Neuronal stem cell (in vitro differentiated cells): ENCODE data around the gene ALKBH8.

ENCODE experiments used
- DNase-seq: peaks from one replicate; pipeline ENCODE4 v3.0.0-alpha.2; 2013; ENCODE audit warnings: low spot score
- H2AFZ ChIP-seq: one replicate; pipeline ENCODE4 v1.6.1; 2013; ENCODE audit warnings: mild to moderate bottlenecking, low read length, inconsistent platforms
- H2AK5ac ChIP-seq: 2 replicates; pipeline ENCODE4 v1.6.1; 2013; ENCODE audit warnings: low read depth, mild to moderate bottlenecking, inconsistent platforms, low read length, moderate library complexity, mixed read lengths
- H2BK120ac ChIP-seq: 2 replicates; pipeline ENCODE4 v1.6.1; 2013; ENCODE audit warnings: low read depth, mild to moderate bottlenecking, inconsistent platforms, low read length, moderate library complexity, mixed read lengths
- H2BK12ac ChIP-seq: one replicate; pipeline ENCODE4 v1.6.1; 2013; ENCODE audit warnings: low read length, inconsistent platforms
- H2BK15ac ChIP-seq: 2 replicates; pipeline ENCODE4 v1.6.1; 2013; ENCODE audit warnings: mild to moderate bottlenecking, low read length, inconsistent platforms, mixed read lengths
- H2BK5ac ChIP-seq: one replicate; pipeline ENCODE4 v1.6.1; 2013; ENCODE audit warnings: inconsistent platforms, mild to moderate bottlenecking, low read length, moderate library complexity
- H3K14ac ChIP-seq: one replicate; pipeline ENCODE4 v1.6.1; 2013; ENCODE audit warnings: low read length, inconsistent platforms
- H3K18ac ChIP-seq: 2 replicates; pipeline ENCODE4 v1.6.1; 2013; ENCODE audit warnings: low read length, inconsistent platforms
- H3K23ac ChIP-seq: 2 replicates; pipeline ENCODE4 v1.6.1; 2013; ENCODE audit warnings: low read depth, mild to moderate bottlenecking, mixed read lengths, low read length, inconsistent platforms; ENCODE audit not compliant: poor library complexity
- H3K27ac ChIP-seq: replicated peaks from 3 replicates; pipeline ENCODE4 v1.5.1; 2013; ENCODE audit warnings: low read length, inconsistent platforms
- H3K27me3 ChIP-seq, 3 experiments: 2 replicates each; pipeline ENCODE4 v1.6.1; 2013; ENCODE audit warnings: low read length in 3 of 3, mild to moderate bottlenecking in 2 of 3, inconsistent platforms in 1 of 3, low read depth in 1 of 3, mixed read lengths in 1 of 3, moderate library complexity in 1 of 3; ENCODE audit not compliant: control insufficient read depth in 3 of 3, insufficient read depth in 3 of 3
- H3K36me3 ChIP-seq, 2 donors: replicated peaks in 1 of 2; 2 replicates each; pipeline ENCODE4 v1.6.1; 2013; ENCODE audit warnings: low read length in 2 of 2; ENCODE audit not compliant: control insufficient read depth in 2 of 2, insufficient read depth in 2 of 2
- H3K4ac ChIP-seq: 2 replicates; pipeline ENCODE4 v1.6.1; 2013; ENCODE audit warnings: inconsistent platforms, mild to moderate bottlenecking, low read length, moderate library complexity
- H3K4me1 ChIP-seq, 2 donors: 1 replicate in 1 of 2; 2 replicates in 1 of 2; pipeline ENCODE4 v1.6.1; 2013; ENCODE audit warnings: low read length in 2 of 2, low read depth in 1 of 2; ENCODE audit not compliant: control insufficient read depth in 2 of 2, insufficient read depth in 1 of 2
- H3K4me2 ChIP-seq: one replicate; pipeline ENCODE4 v1.6.1; 2013; ENCODE audit warnings: mild to moderate bottlenecking, low read length, inconsistent platforms; ENCODE audit not compliant: insufficient read depth, poor library complexity, severe bottlenecking
- H3K4me3 ChIP-seq, 2 donors: 2 replicates each; pipeline ENCODE4 v1.5.1; 2013; ENCODE audit warnings: low read length in 2 of 2, mild to moderate bottlenecking in 2 of 2, inconsistent platforms in 1 of 2, moderate library complexity in 1 of 2
- H3K79me1 ChIP-seq: one replicate; pipeline ENCODE4 v1.6.1; 2013; ENCODE audit warnings: low read depth, mild to moderate bottlenecking, inconsistent platforms, low read length, moderate library complexity
- H3K9ac ChIP-seq: one replicate; pipeline ENCODE4 v1.6.1; 2013; ENCODE audit warnings: mild to moderate bottlenecking, low read depth, low read length, inconsistent platforms; ENCODE audit not compliant: poor library complexity
- H3K9me3 ChIP-seq, 2 donors: replicated peaks in 1 of 2; 2 replicates each; pipeline versions ENCODE3 to v1.6.1; 2013; ENCODE audit warnings: low read length in 2 of 2, mild to moderate bottlenecking in 2 of 2, inconsistent platforms in 1 of 2, low read depth in 1 of 2, mixed read lengths in 1 of 2, moderate library complexity in 1 of 2; ENCODE audit not compliant: control insufficient read depth in 2 of 2, insufficient read depth in 1 of 2
- H4K8ac ChIP-seq: one replicate; pipeline ENCODE4 v1.6.1; 2013; ENCODE audit warnings: low read depth, mild to moderate bottlenecking, inconsistent platforms, low read length, moderate library complexity
- H4K91ac ChIP-seq: one replicate; pipeline ENCODE4 v1.6.1; 2013; ENCODE audit warnings: low read length, low read depth, mild to moderate bottlenecking, inconsistent platforms; ENCODE audit not compliant: poor library complexity
- WGBS, 2 donors: extraction: QIAGEN DNeasy Blood & Tissue Kit; methylation state at CpG; one replicate each; pipeline ENCODE4 v1.1.7; 2013; ENCODE audit warnings: missing lambda C conversion rate in 2 of 2, mixed read lengths in 1 of 2; ENCODE audit not compliant: insufficient read length in 2 of 2, insufficient replicate concordance in 1 of 2; ENCODE audit errors: extremely low coverage in 2 of 2; 5-methylcytosine and 5-hydroxymethylcytosine counted together

ALKBH8 gene

DNA sequence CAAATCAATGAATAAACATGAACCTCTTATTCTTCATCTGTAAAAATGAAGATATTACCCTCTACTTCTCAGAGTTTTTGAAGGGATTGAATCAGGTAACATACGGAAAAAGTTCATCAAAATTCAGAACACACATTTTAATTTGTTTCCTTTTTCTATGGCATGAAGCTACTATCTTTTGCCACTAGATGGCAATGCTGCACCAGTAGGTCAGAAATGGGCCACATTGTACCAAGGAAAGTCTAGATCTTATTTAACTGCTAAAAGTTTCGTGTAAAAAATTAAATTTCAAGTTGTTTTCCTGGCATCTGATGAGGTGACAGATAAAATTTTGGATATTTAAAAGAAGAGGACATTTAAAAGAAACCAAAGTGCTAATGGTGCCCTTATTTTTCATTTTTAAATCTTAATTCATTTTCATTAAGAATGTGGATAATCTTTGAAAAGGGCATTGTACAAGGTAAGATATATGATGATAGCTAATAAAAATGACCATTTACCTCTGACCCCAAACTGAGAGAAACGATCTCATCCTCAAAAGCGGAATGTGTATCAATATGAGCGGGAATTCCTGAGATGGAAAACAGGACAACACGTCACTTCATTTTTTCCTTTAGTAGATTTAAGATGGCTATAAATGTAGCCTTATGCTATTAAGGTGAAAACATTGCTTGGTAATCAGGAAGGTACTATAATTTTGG lies 16.1 kb downstream of the ALKBH8 start:
- H4K8ac ChIP-seq = no peak overlapping the region
- H3K36me3 ChIP-seq = peaks cover 1 to 48% of the 10 kb centered on the region in 2 donors
- no peak overlapping the region for H3K14ac ChIP-seq
- H2BK15ac ChIP-seq = no peak overlapping the region
- H2BK12ac ChIP-seq = no peak overlapping the region
- no peak overlapping the region for H2BK120ac ChIP-seq
- H3K4me1 ChIP-seq = no peaks in the 10 kb centered on the region
- no CpG with 5 or more reads among the region's 6 CpGs for WGBS, 2 donors
- H2AK5ac ChIP-seq = no peak overlapping the region
- no peak overlapping the region for H3K18ac ChIP-seq
- H3K79me1 ChIP-seq = no peaks in the 10 kb centered on the region
- no peaks in the 10 kb centered on the region for H3K27me3 ChIP-seq
- H2BK5ac ChIP-seq = no peak overlapping the region
- H3K4me3 ChIP-seq = no peak overlapping the region
- no peak overlapping the region for H3K9ac ChIP-seq
- no peak overlapping the region for H4K91ac ChIP-seq
- no peaks in the 10 kb centered on the region for H3K9me3 ChIP-seq
- no peak overlapping the region for H3K4ac ChIP-seq
- no peak overlapping the region for H2AFZ ChIP-seq
- H3K4me2 ChIP-seq = no peak overlapping the region
- H3K23ac ChIP-seq = no peak overlapping the region
- DNase-seq = no peak
- H3K27ac ChIP-seq = no peak overlapping the region

DNA sequence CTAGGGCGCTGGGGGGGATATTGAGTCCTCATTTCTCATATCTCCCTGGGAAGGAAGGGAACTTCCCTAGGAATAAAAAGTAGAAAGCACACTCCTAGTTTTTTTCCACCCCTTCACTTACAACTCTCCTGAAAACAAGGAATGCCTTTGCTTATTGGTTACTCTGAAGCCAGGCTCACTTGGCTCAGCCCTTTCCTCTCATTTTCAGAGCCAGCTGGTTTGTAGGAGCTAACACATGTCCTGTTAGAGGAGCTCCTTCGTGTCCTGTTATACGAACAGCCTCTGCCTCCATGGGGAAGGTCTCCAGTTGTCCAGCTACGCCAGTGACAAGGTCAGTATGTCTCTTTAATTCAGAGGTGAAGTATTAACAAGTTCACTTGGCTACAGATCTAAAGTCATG lies 17.6 kb downstream of the ALKBH8 start:
- no peak overlapping the region for H3K14ac ChIP-seq
- H2BK15ac ChIP-seq = no peak overlapping the region
- H4K91ac ChIP-seq = no peak overlapping the region
- no peak overlapping the region for H2AFZ ChIP-seq
- H2AK5ac ChIP-seq = no peak overlapping the region
- no peaks in the 10 kb centered on the region for H3K27me3 ChIP-seq
- no peak overlapping the region for H3K18ac ChIP-seq
- H2BK5ac ChIP-seq = no peak overlapping the region
- WGBS, 2 donors = no CpG with 5 or more reads among the region's 4 CpGs
- no peak overlapping the region for H3K23ac ChIP-seq
- no peak overlapping the region for H4K8ac ChIP-seq
- H3K9ac ChIP-seq = no peak overlapping the region
- H3K4me1 ChIP-seq = no peaks in the 10 kb centered on the region
- peaks cover 1 to 36% of the 10 kb centered on the region in 2 donors for H3K36me3 ChIP-seq
- H3K4ac ChIP-seq = no peak overlapping the region
- no peak overlapping the region for H3K27ac ChIP-seq
- H3K4me2 ChIP-seq = no peak overlapping the region
- H2BK12ac ChIP-seq = no peak overlapping the region
- H3K79me1 ChIP-seq = no peaks in the 10 kb centered on the region
- H3K9me3 ChIP-seq = no peaks in the 10 kb centered on the region
- no peak overlapping the region for H2BK120ac ChIP-seq
- DNase-seq = no peak
- H3K4me3 ChIP-seq = no peak overlapping the region

DNA sequence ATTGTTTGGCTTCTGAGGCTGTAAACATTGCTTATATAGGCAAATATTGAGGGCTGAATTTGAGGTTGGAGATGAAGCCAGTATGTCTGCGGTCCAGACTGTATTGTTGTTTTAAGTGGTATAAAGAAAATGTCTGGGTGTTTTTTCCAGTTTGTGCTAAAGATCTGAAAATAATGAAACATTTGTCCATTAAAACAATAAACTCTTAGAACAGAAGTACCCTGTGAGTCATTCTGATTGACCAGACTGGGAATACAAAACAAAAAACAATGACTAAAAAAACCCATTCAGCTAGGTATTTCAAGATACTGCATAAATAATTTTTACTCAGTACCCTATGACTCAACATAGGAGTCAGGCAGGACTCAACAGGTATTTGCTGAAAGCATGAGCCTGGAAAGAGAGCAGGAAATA lies 20.4 kb downstream of the ALKBH8 start:
- Histone ChIP-seq H2BK5ac (no peak overlapping the region), H3K23ac (no peak overlapping the region), H3K4me2 (no peak overlapping the region), H3K18ac (no peak overlapping the region), H3K27ac (no peak overlapping the region), H2BK120ac (no peak overlapping the region), H2AFZ (no peak overlapping the region), H2BK12ac (no peak overlapping the region), H4K91ac (no peak overlapping the region), H3K36me3 (peaks cover 0 to 13% of the 10 kb centered on the region in 2 donors), H2AK5ac (no peak overlapping the region), H3K4me1 (no peaks in the 10 kb centered on the region), H3K9ac (no peak overlapping the region), H2BK15ac (no peak overlapping the region), H3K4me3 (no peak overlapping the region), H3K14ac (no peak overlapping the region), H3K4ac (no peak overlapping the region), H3K27me3 (no peaks in the 10 kb centered on the region), H3K9me3 (no peaks in the 10 kb centered on the region), H4K8ac (no peak overlapping the region), H3K79me1 (no peaks in the 10 kb centered on the region)
- no peak for DNase-seq
- no CpG with 5 or more reads among the region's 1 CpG for WGBS, 2 donors

DNA sequence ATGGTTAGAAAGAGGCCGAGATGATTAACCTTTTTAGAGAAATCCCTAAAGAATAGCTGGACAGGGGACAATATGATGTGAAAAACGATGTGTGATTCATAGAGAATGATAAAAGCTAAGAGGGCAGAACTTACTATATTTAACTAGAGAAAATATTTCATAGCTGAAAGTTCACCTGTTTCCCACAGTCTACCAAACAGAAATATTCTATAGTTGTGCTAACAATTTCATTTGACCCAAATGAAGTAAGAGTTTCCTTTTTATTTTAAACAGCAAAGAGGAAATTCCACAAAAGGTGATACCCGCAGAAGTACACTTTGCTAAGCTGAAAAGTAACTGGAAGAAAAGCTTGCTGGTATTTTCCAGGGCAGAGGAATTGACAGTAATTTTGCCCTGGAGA lies 26.7 kb downstream of the ALKBH8 start:
- Histone ChIP-seq H3K23ac (no peak overlapping the region), H3K9ac (no peak overlapping the region), H3K27me3 (no peaks in the 10 kb centered on the region), H3K14ac (no peak overlapping the region), H4K8ac (no peak overlapping the region), H3K36me3 (peaks cover 0 to 19% of the 10 kb centered on the region in 2 donors), H2BK120ac (no peak overlapping the region), H3K79me1 (peaks cover 2% of the 10 kb centered on the region), H2BK15ac (no peak overlapping the region), H3K4ac (no peak overlapping the region), H3K4me3 (no peak overlapping the region), H3K4me1 (no peaks in the 10 kb centered on the region), H2BK5ac (no peak overlapping the region), H4K91ac (no peak overlapping the region), H3K4me2 (no peak overlapping the region), H3K27ac (no peak overlapping the region), H2AK5ac (no peak overlapping the region), H3K18ac (no peak overlapping the region), H2AFZ (no peak overlapping the region), H3K9me3 (no peaks in the 10 kb centered on the region), H2BK12ac (no peak overlapping the region)
- DNase-seq = no peak
- no CpG with 5 or more reads among the region's 3 CpGs for WGBS, 2 donors
